HG02938 (cell line): Measurements from ENCODE around the gene TSPAN13.

Experiments used
- ATAC-seq: cut with Tn5 transposase; IDR thresholded peaks from one replicate; pipeline ENCODE4 v1.9.1; 2021; ENCODE audit warnings: mild to moderate bottlenecking, moderate library complexity; ENCODE audit not compliant: unreplicated experiment

The TSPAN13 gene

GRCh38 chr7:16753102-16753931, at the start of gene TSPAN13:
Gene TSPAN13, plus strand, starts transcription at chr7:16753755. Its CDS starts 213 bp downstream, at chr7:16753968.
- ATAC-seq: peak; percentile 53

- no peak for ATAC-seq
These were observed 45.0 kb upstream of the TSPAN13 start for GRCh38 chr7:16708511-16708910.

- no peak for ATAC-seq
These were observed 44.6 kb upstream of the TSPAN13 start for GRCh38 chr7:16708980-16709379.

GRCh38 chr7:16710651-16711050, 42.9 kb upstream of the TSPAN13 start:
- ATAC-seq: no peak

DNA sequence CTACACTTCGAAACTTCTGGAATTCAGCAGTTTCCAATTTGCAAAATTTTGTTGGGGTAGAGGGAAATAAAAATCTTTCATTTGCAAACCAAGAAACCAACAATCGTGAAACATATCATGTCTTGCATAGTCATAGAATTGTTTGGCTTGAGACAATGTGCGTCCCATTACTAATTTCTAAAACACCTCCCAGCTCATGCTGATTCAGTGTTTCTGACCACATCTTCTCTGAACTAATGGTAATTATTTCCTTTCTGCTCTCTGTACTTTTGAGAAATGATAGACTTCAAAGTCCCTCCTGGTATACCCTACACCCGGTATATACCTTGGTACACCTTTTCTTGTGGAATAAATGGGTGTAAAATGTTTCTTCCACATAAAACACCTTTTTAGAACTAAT, 41.8 kb upstream of the TSPAN13 start:
- no peak for ATAC-seq

DNA sequence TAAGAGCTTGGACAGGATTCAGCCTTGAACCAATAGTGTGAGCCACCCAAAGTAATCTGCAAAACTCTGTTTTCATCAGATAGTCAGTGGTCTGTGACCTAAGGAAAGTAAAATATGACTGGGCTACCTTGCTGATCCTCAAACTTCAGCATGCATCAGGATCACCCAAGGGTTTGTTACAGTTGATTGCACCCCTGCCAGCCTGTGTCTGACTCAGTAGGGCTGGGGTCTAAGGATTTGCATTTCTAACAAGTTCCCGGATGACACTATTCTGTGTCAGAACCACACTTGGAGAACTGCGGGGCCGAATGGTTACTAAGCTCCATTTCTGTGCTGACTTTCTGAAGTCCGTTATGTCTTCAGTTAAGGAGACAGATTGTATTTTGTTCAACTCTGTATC, 40.6 kb upstream of the TSPAN13 start:
- ATAC-seq: no peak

- ATAC-seq: no peak
These were observed 37.6 kb upstream of the TSPAN13 start for GRCh38 chr7:16715928-16716327.

GRCh38 chr7:16718111-16718656, 35.4 kb upstream of the TSPAN13 start:
- ATAC-seq: no peak

DNA sequence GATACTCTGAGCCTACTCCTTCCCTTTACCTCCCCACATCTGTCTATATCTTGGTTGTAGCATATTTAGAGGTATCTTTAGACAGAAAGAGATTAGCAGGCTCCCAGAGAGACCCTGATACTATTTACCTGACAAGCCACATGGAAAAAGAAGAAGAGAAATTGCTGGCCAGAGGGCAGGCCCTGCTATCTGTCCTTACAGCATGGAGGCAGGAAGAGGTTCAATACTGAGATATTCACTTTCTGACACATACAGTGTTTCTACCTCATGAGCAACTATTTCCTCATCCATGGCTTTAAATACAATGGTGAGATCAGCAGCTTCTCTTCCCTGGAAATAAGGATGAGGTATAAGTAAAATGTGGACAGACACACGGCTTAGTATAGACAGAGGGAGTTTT, 33.9 kb upstream of the TSPAN13 start:
- no peak for ATAC-seq

- ATAC-seq: no peak
These were observed 32.0 kb upstream of the TSPAN13 start for GRCh38 chr7:16721541-16721940.

GRCh38 chr7:16724344-16724743, 29.2 kb upstream of the TSPAN13 start:
- ATAC-seq: no peak

DNA sequence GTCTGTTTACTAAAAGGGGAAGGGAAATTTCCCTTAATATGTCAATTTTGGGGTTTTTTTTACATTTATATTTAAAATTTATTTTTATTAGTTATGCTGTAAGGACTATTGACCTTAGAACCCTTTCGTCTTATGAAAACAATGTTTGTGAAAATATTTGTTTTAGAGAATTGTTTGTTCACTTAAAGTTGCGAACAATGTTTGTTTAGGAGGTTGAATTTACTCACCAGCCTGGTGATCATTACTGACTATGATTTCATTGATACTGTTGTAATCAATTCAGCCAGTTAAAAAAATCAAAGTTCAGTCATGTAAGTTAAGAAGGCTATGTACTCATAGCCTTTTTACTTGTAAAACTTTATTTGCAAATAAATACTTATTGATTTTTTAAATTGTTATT, 27.4 kb upstream of the TSPAN13 start:
- ATAC-seq: no peak

- no peak for ATAC-seq
These were observed 25.8 kb upstream of the TSPAN13 start for GRCh38 chr7:16727736-16728135.

DNA sequence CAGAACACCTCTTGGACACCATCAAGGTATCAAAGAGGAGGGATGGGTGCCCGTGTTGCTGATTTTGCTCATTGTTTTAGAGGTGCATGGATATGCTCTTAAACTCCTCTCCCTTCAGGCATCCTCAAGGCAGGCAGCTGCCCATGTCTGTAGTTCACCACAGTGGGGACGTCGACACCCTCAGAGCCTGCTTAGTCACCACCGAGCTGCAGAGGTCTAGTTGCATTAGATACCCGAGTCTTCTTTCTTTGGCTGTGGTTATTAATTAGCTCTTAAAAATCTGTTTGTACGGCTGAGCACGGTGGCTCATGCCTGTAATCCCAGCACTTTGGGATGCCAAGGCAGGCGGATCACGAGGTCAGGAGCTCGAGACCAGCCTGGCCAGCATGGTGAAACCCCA, 24.7 kb upstream of the TSPAN13 start:
- no peak for ATAC-seq

GRCh38 chr7:16729541-16729940, 24.0 kb upstream of the TSPAN13 start:
- no peak for ATAC-seq

GRCh38 chr7:16730937-16731336, 22.6 kb upstream of the TSPAN13 start:
- ATAC-seq: no peak

GRCh38 chr7:16732828-16733227, 20.7 kb upstream of the TSPAN13 start:
- no peak for ATAC-seq

- ATAC-seq: no peak
These were observed 19.3 kb upstream of the TSPAN13 start for GRCh38 chr7:16734148-16734726.

- ATAC-seq: no peak
These were observed 18.5 kb upstream of the TSPAN13 start for GRCh38 chr7:16735020-16735419.

GRCh38 chr7:16738011-16738688, 15.4 kb upstream of the TSPAN13 start:
- no peak for ATAC-seq

GRCh38 chr7:16739863-16740622, 13.5 kb upstream of the TSPAN13 start:
- no peak for ATAC-seq
